Endothelial cell of umbilical vein (primary cell): ENCODE measurements around the gene ZRANB2. TPM values are rescaled to one million over a fixed set of nuclear protein-coding genes. Genes with fewer than 3 reads are reported as not detected.

Source experiments
- BruUV-seq: library from RNA; stranded (reverse); fragments of 400-500 nt; replicated peaks from 2 replicates; lab custom pipeline; 2021; lab: Mats Ljungman, UMichigan
- CTCF ChIA-PET: fragments of 300-600, 350-600 bp; sonication (Branson Sonifier 250); formaldehyde crosslinking; loops from one replicate; lab custom pipeline; 2021; ENCODE audit warnings: antibody characterized with exemption, inconsistent platforms; lab: Charles Lee
- POLR2A ChIA-PET: fragments of 300-600, 350-600 bp; sonication (Branson Sonifier 250); formaldehyde crosslinking; loops from one replicate; lab custom pipeline; 2021; ENCODE audit warnings: antibody characterized with exemption, inconsistent platforms; lab: Charles Lee
- DNase-seq: peaks from one replicate; pipeline ENCODE4 v3.0.0-alpha.2; 2011; ENCODE audit warnings: low read depth, low spot score
- FAIRE-seq: peaks from 2 replicates; lab custom pipeline; 2011; peaks lifted over from hg19 to GRCh38; lab: Jason Lieb, UNC
- H2AFZ ChIP-seq: 2 replicates; pipeline ENCODE4 v1.6.0; 2012; ENCODE audit warnings: low read depth, low read length, control low read depth, inconsistent platforms
- H3K27ac ChIP-seq: 2 replicates; pipeline ENCODE4 v1.5.1; 2011; ENCODE audit warnings: low read depth, mild to moderate bottlenecking, control low read depth, low read length, moderate library complexity; ENCODE audit not compliant: insufficient read depth
- H3K27me3 ChIP-seq, 2 experiments: 2 replicates each; pipeline versions ENCODE4 v1.6.0 to v1.6.1; 2011; ENCODE audit warnings: low read length in 2 of 2, mixed read lengths in 1 of 2; ENCODE audit not compliant: control insufficient read depth in 2 of 2, insufficient read depth in 2 of 2
- H3K36me3 ChIP-seq, 2 experiments: 2 replicates in 1 of 2; 3 replicates in 1 of 2; pipeline ENCODE4 v1.5.1; 2011; ENCODE audit warnings: low read length in 2 of 2, mild to moderate bottlenecking in 1 of 2, moderate library complexity in 1 of 2; ENCODE audit not compliant: control insufficient read depth in 2 of 2, insufficient read depth in 2 of 2; ENCODE audit errors: extremely low read depth in 1 of 2
- H3K4me1 ChIP-seq: 3 replicates; pipeline ENCODE4 v1.5.1; 2011; ENCODE audit warnings: mild to moderate bottlenecking, low read length; ENCODE audit not compliant: control insufficient read depth, insufficient read depth; ENCODE audit errors: extremely low read depth
- H3K4me2 ChIP-seq: 2 replicates; pipeline ENCODE4 v1.6.1; 2011; ENCODE audit warnings: low read length, control low read depth, mixed read lengths; ENCODE audit not compliant: insufficient read depth
- H3K4me3 ChIP-seq, 3 experiments: fragments of 200-600 bp in 1 of 3; sonication (generic), shearing (Covaris generic) in 1 of 3; replicated peaks in 1 of 3; 2 replicates each; pipeline ENCODE4 v1.5.1; 2011 to 2016; ENCODE audit warnings: control low read depth in 3 of 3, low read length in 3 of 3, mild to moderate bottlenecking in 2 of 3, inconsistent platforms in 1 of 3, low read depth in 1 of 3, moderate library complexity in 1 of 3; ENCODE audit not compliant: insufficient read depth in 1 of 3
- H3K79me2 ChIP-seq: 2 replicates; pipeline ENCODE4 v1.6.0; 2012; ENCODE audit warnings: low read length, inconsistent platforms; ENCODE audit not compliant: control insufficient read depth, insufficient read depth
- H3K9ac ChIP-seq: replicated peaks from 2 replicates; pipeline ENCODE3; 2011; ENCODE audit warnings: low read length, control low read depth; ENCODE audit not compliant: insufficient read depth; ENCODE audit errors: extremely low read depth
- H3K9me1 ChIP-seq: replicated peaks from 3 replicates; pipeline ENCODE4 v1.6.0; 2011; ENCODE audit warnings: mild to moderate bottlenecking, low read length; ENCODE audit not compliant: control insufficient read depth, insufficient read depth; ENCODE audit errors: extremely low read depth
- H3K9me3 ChIP-seq: replicated peaks from 2 replicates; pipeline ENCODE4 v1.5.1; 2012; ENCODE audit warnings: low read length, inconsistent platforms; ENCODE audit not compliant: control insufficient read depth, insufficient read depth
- H4K20me1 ChIP-seq: replicated peaks from 2 replicates; pipeline ENCODE3; 2011; ENCODE audit warnings: mild to moderate bottlenecking, low read length; ENCODE audit not compliant: control insufficient read depth, insufficient read depth; ENCODE audit errors: extremely low read depth
- EZH2 ChIP-seq: IDR thresholded peaks from 2 replicates; pipeline ENCODE4 v1.6.1; 2012; ENCODE audit warnings: borderline replicate concordance, low read depth, mild to moderate bottlenecking, moderate library complexity, low read length, inconsistent platforms; ENCODE audit not compliant: severe bottlenecking
- FOS ChIP-seq: IDR thresholded peaks from 2 replicates; pipeline ENCODE4 v1.6.1; 2011; ENCODE audit warnings: mild to moderate bottlenecking, low read length, moderate library complexity, borderline replicate concordance; ENCODE audit not compliant: insufficient read depth
- GATA2 ChIP-seq: IDR thresholded peaks from 2 replicates; pipeline ENCODE4 v1.7.0; 2011; ENCODE audit warnings: low read depth, mild to moderate bottlenecking, moderate library complexity, mixed read lengths, low read length; ENCODE audit not compliant: insufficient read length, insufficient read depth
- MYC ChIP-seq: IDR thresholded peaks from one replicate; pipeline ENCODE4 v1.6.1; 2011; ENCODE audit warnings: mild to moderate bottlenecking, low read depth, low read length
- POLR2A ChIP-seq: IDR thresholded peaks from 2 replicates; pipeline ENCODE4 v1.6.1; 2012; ENCODE audit warnings: low read depth, mild to moderate bottlenecking, control low read depth, low read length
- POLR2AphosphoS5 ChIP-seq: IDR thresholded peaks from 2 replicates; pipeline ENCODE4 v1.6.1; 2012; ENCODE audit warnings: low read depth, mild to moderate bottlenecking, control low read depth, low read length, moderate library complexity; ENCODE audit not compliant: insufficient read depth
- dilution Hi-C: fragments of 300-500 bp; cut with MboI; formaldehyde crosslinking; loops from one replicate; pipeline ENCODE4 v1.15.0; 2019; ENCODE audit warnings: low sequenced_read_pairs; ENCODE audit not compliant: extremely low pct_ligation_motif_present
- intact Hi-C: fragments of 100-400 bp; cut with micrococcal nuclease; formaldehyde crosslinking; loops from one replicate; pipeline ENCODE4 v1.10.0; 2022
- polyA plus RNA-seq, 4 experiments: library from polyadenylated mRNA; depleted of rRNA in 3 of 4; stranded (reverse) in 3 of 4; unstranded in 1 of 4; fragments of >200 nt; gene quantifications; 2 replicates each; pipeline versions ENCODE4 v1.2.1 to v1.2.3, GENCODE V29; 2011 to 2012; ENCODE audit warnings: missing spikeins in 1 of 4
- total RNA-seq: library from RNA; stranded (reverse); gene quantifications from 2 replicates; pipeline ENCODE4 v1.2.3, GENCODE V29; 2021
- TF ChIP-seq, protein P1 (sequence below), 2 donors: IDR thresholded peaks; 1 replicate in 1 of 2; 2 replicates in 1 of 2; pipeline ENCODE4 v1.5.1; 2011; ENCODE audit warnings: low read length in 2 of 2, mild to moderate bottlenecking in 2 of 2, moderate library complexity in 2 of 2, control low read depth in 1 of 2, inconsistent platforms in 1 of 2, low read depth in 1 of 2; ENCODE audit not compliant: insufficient read depth in 1 of 2; ENCODE audit errors: extremely low read depth in 1 of 2

Gene ZRANB2
- total and polyA plus RNA-seq, 2 donors (not counting 3 experiments of a cell fraction or from before 2014, with no cell fraction given): 23.6 to 84.1 TPM

DNA sequence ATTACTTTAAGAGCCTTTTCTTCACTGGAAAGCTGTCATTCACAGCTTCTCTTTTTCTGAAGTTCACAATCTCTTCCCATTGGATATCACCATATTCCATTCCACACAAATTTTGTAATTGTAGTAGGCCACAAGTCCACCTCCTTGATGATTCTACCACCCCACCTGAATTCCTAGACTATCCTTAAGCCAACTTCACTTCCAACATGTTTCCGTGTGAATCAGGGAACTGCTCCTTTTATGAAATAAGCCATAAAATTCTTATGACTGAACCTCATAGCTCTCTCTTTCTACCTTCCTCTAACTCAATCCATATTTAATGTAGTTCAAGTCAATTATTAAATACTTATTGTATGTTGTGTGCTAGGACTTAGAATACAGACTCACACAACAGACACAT is 16.6 kb upstream of the ZRANB2 start:
- TF ChIP-seq FOS (no peak), POLR2A (no peak), POLR2AphosphoS5 (no peak), MYC (no peak), GATA2 (no peak), EZH2 (no peak)
- TF ChIP-seq, protein P1, sequence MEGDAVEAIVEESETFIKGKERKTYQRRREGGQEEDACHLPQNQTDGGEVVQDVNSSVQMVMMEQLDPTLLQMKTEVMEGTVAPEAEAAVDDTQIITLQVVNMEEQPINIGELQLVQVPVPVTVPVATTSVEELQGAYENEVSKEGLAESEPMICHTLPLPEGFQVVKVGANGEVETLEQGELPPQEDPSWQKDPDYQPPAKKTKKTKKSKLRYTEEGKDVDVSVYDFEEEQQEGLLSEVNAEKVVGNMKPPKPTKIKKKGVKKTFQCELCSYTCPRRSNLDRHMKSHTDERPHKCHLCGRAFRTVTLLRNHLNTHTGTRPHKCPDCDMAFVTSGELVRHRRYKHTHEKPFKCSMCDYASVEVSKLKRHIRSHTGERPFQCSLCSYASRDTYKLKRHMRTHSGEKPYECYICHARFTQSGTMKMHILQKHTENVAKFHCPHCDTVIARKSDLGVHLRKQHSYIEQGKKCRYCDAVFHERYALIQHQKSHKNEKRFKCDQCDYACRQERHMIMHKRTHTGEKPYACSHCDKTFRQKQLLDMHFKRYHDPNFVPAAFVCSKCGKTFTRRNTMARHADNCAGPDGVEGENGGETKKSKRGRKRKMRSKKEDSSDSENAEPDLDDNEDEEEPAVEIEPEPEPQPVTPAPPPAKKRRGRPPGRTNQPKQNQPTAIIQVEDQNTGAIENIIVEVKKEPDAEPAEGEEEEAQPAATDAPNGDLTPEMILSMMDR (IDR thresholded peaks at IDR 0.05; ENCODE audit: extremely low read depth in 1 of 2, insufficient read depth in 1 of 2, low read depth in 1 of 2, low read length in 2 of 2): no peak
- Histone ChIP-seq H2AFZ (no peak overlapping the region), H3K4me2 (no peak overlapping the region), H3K36me3 (no peaks in the 10 kb centered on the region), H3K4me3 (no peak overlapping the region), H3K27ac (no peak overlapping the region), H3K27me3 (peaks cover 0 to 2% of the 10 kb centered on the region in 2 experiments), H3K9me1 (no peaks in the 10 kb centered on the region), H3K79me2 (no peaks in the 10 kb centered on the region), H3K9me3 (no peaks in the 10 kb centered on the region), H4K20me1 (no peaks in the 10 kb centered on the region), H3K9ac (no peak overlapping the region), H3K4me1 (no peaks in the 10 kb centered on the region)
- intact Hi-C loops (no loop called here), dilution Hi-C loops (no loop called here)
- FAIRE-seq (no peak), DNase-seq (no peak)
- POLR2A ChIA-PET: no interaction called here
- CTCF ChIA-PET: no interaction called here
- no TSS peak for BruUV-seq
